ENCODE measurements around the gene ARHGDIB. TPM values are rescaled to one million over a fixed set of nuclear protein-coding genes. Genes with fewer than 3 reads are reported as not detected.

ARHGDIB gene
- total RNA-seq, 1 donor from 2014 or later: 0.79 TPM

- Mint-ChIP-seq H3K27ac (peak overlapping the region; percentile 30), H3K4me1 (ENCODE audit: low read depth) (peaks cover 20% of the 10 kb centered on the region), H3K4me3 (ENCODE audit: low read depth) (no peak overlapping the region)
These were observed 11.8 kb downstream of the ARHGDIB start for GRCh38 chr12:14949631-14950030.

GRCh38 chr12:14948672-14949071, 12.7 kb downstream of the ARHGDIB start:
- no peaks in the 10 kb centered on the region for H3K9me3 Mint-ChIP-seq (ENCODE audit: low read depth)
- no peaks in the 10 kb centered on the region for H3K36me3 Mint-ChIP-seq (ENCODE audit: insufficient read depth)
- H3K27me3 Mint-ChIP-seq: no peaks in the 10 kb centered on the region
- no peak for TF ChIP-seq CTCF (IDR thresholded peaks at IDR 0.05; ENCODE audit: unreplicated experiment)
- H3K27ac Mint-ChIP-seq: peak overlapping the region; percentile 71
- H3K4me3 Mint-ChIP-seq (ENCODE audit: low read depth): no peak overlapping the region
- H3K4me1 Mint-ChIP-seq (ENCODE audit: low read depth): peaks cover 20% of the 10 kb centered on the region
- no peak for DNase-seq (ENCODE audit: low spot score, unreplicated experiment)

More at GRCh38 chr12:14949631-14950030, 11.8 kb downstream of the ARHGDIB start:
- Mint-ChIP-seq H3K36me3 (ENCODE audit: insufficient read depth) (no peaks in the 10 kb centered on the region), H3K27me3 (no peaks in the 10 kb centered on the region), H3K9me3 (ENCODE audit: low read depth) (no peaks in the 10 kb centered on the region)
- no peak for TF ChIP-seq CTCF (IDR thresholded peaks at IDR 0.05; ENCODE audit: unreplicated experiment)
- DNase-seq (ENCODE audit: low spot score, unreplicated experiment): no peak

GRCh38 chr12:14946861-14947260, 14.5 kb downstream of the ARHGDIB start:
- H3K27ac Mint-ChIP-seq: no peak overlapping the region
- peaks cover 20% of the 10 kb centered on the region for H3K4me1 Mint-ChIP-seq (ENCODE audit: low read depth)
- no peaks in the 10 kb centered on the region for H3K36me3 Mint-ChIP-seq (ENCODE audit: insufficient read depth)

GRCh38 chr12:14946162-14946561, 15.2 kb downstream of the ARHGDIB start:
- no peak for TF ChIP-seq CTCF (IDR thresholded peaks at IDR 0.05; ENCODE audit: unreplicated experiment)
- H3K4me3 Mint-ChIP-seq (ENCODE audit: low read depth): no peak overlapping the region
- H3K27ac Mint-ChIP-seq: no peak overlapping the region
- H3K36me3 Mint-ChIP-seq (ENCODE audit: insufficient read depth): no peaks in the 10 kb centered on the region
- no peak for DNase-seq (ENCODE audit: low spot score, unreplicated experiment)
- peaks cover 7% of the 10 kb centered on the region for H3K9me3 Mint-ChIP-seq (ENCODE audit: low read depth)
- H3K27me3 Mint-ChIP-seq: no peaks in the 10 kb centered on the region
- H3K4me1 Mint-ChIP-seq (ENCODE audit: low read depth): peaks cover 20% of the 10 kb centered on the region

More at GRCh38 chr12:14946861-14947260, 14.5 kb downstream of the ARHGDIB start:
- no peak for DNase-seq (ENCODE audit: low spot score, unreplicated experiment)
- Mint-ChIP-seq H3K4me3 (ENCODE audit: low read depth) (no peak overlapping the region), H3K9me3 (ENCODE audit: low read depth) (peaks cover 6% of the 10 kb centered on the region), H3K27me3 (no peaks in the 10 kb centered on the region)
- no peak for TF ChIP-seq CTCF (IDR thresholded peaks at IDR 0.05; ENCODE audit: unreplicated experiment)

GRCh38 chr12:14942196-14942931, 19.0 kb downstream of the ARHGDIB start:
- peaks cover 7% of the 10 kb centered on the region for H3K4me1 Mint-ChIP-seq (ENCODE audit: low read depth)
- no peak overlapping the region for H3K27ac Mint-ChIP-seq
- no peaks in the 10 kb centered on the region for H3K36me3 Mint-ChIP-seq (ENCODE audit: insufficient read depth)

More at GRCh38 chr12:14942196-14942931, 19.0 kb downstream of the ARHGDIB start:
- H3K4me3 Mint-ChIP-seq (ENCODE audit: low read depth): no peak overlapping the region
- no peak for DNase-seq (ENCODE audit: low spot score, unreplicated experiment)
- H3K9me3 Mint-ChIP-seq (ENCODE audit: low read depth): peaks cover 12% of the 10 kb centered on the region
- no peak for TF ChIP-seq CTCF (IDR thresholded peaks at IDR 0.05; ENCODE audit: unreplicated experiment)
- no peaks in the 10 kb centered on the region for H3K27me3 Mint-ChIP-seq

Data from progenitor cell of endocrine pancreas (in vitro differentiated cells).